ENCODE results near the gene MFSD2B.

DNA sequence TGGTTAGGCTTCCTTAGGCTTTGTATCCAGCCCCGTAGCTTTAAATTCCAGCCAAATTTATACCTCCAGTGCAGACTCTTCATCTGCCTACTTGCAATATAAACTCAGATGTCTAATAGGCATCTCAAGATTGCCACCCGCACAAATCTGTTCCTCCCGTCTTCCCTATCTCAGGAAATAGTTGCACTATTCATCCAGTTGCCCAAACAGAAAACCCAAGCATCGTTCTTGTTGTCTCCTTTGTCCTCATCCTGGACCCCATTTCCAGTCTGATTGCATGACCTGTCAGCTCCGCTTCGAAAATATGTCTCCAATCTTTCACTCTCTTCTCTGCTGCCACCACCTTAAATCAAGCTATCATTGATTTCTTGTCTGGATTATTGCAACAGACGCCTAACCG lies 41.9 kb downstream of the MFSD2B start:
- TF ChIP-seq, protein P1, sequence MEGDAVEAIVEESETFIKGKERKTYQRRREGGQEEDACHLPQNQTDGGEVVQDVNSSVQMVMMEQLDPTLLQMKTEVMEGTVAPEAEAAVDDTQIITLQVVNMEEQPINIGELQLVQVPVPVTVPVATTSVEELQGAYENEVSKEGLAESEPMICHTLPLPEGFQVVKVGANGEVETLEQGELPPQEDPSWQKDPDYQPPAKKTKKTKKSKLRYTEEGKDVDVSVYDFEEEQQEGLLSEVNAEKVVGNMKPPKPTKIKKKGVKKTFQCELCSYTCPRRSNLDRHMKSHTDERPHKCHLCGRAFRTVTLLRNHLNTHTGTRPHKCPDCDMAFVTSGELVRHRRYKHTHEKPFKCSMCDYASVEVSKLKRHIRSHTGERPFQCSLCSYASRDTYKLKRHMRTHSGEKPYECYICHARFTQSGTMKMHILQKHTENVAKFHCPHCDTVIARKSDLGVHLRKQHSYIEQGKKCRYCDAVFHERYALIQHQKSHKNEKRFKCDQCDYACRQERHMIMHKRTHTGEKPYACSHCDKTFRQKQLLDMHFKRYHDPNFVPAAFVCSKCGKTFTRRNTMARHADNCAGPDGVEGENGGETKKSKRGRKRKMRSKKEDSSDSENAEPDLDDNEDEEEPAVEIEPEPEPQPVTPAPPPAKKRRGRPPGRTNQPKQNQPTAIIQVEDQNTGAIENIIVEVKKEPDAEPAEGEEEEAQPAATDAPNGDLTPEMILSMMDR (IDR thresholded peaks at IDR 0.05): no peak
- no peak for TF ChIP-seq POLR2A (IDR thresholded peaks at IDR 0.05)
